GM19099 (cell line): ENCODE data around the gene WNT9A.

Experiments used
- POLR2A ChIP-seq: IDR thresholded peaks from 3 replicates; pipeline ENCODE4 v1.6.1; 2011; ENCODE audit warnings: low read depth; ENCODE audit not compliant: insufficient read length; ENCODE audit errors: extremely low read depth

The WNT9A gene

GRCh38 chr1:227869851-227870305, 77.9 kb downstream of the WNT9A start:
- TF ChIP-seq POLR2A, result no peak

GRCh38 chr1:227869279-227869842, 78.4 kb downstream of the WNT9A start:
- TF ChIP-seq POLR2A, result no peak
